GM19043 (cell line): ENCODE measurements around the gene NBEA.

ENCODE experiments used
- ATAC-seq: cut with Tn5 transposase; IDR thresholded peaks from one replicate; pipeline ENCODE4 v1.9.1; 2021; ENCODE audit warnings: low read depth; ENCODE audit not compliant: unreplicated experiment

NBEA gene

GRCh38 chr13:35694549-35695447, 752.7 kb downstream of the NBEA start:
- no peak for ATAC-seq

GRCh38 chr13:35695448-35695770, 753.3 kb downstream of the NBEA start:
- no peak for ATAC-seq

GRCh38 chr13:35697186-35697730, 755.2 kb downstream of the NBEA start:
- ATAC-seq, result no peak

- no peak for ATAC-seq
Measured at GRCh38 chr13:35698911-35699576, 757.0 kb downstream of the NBEA start.

- ATAC-seq, result no peak
Measured at GRCh38 chr13:35699825-35700510, 757.9 kb downstream of the NBEA start.

- ATAC-seq, result no peak
Measured at GRCh38 chr13:35700671-35701070, 758.6 kb downstream of the NBEA start.

GRCh38 chr13:35702316-35702715, 760.2 kb downstream of the NBEA start:
- no peak for ATAC-seq

GRCh38 chr13:35703061-35703460, 761.0 kb downstream of the NBEA start:
- no peak for ATAC-seq

- no peak for ATAC-seq
Measured at GRCh38 chr13:35704331-35704730, 762.3 kb downstream of the NBEA start.

- no peak for ATAC-seq
Measured at GRCh38 chr13:35706281-35706680, 764.2 kb downstream of the NBEA start.

- ATAC-seq, result no peak
Measured at GRCh38 chr13:35706721-35707120, 764.7 kb downstream of the NBEA start.

- ATAC-seq, result no peak
Measured at GRCh38 chr13:35711909-35712308, 769.8 kb downstream of the NBEA start.

GRCh38 chr13:35712907-35713761, 771.1 kb downstream of the NBEA start:
- ATAC-seq, result no peak

- no peak for ATAC-seq
Measured at GRCh38 chr13:35714121-35714520, 772.1 kb downstream of the NBEA start.

GRCh38 chr13:35714588-35715377, 772.7 kb downstream of the NBEA start:
- ATAC-seq, result no peak

- ATAC-seq, result no peak
Measured at GRCh38 chr13:35716186-35716585, 774.1 kb downstream of the NBEA start.

GRCh38 chr13:35716729-35717128, 774.7 kb downstream of the NBEA start:
- ATAC-seq, result no peak

- no peak for ATAC-seq
Measured at GRCh38 chr13:35718084-35718483, 776.0 kb downstream of the NBEA start.

- ATAC-seq, result no peak
Measured at GRCh38 chr13:35720290-35720689, 778.2 kb downstream of the NBEA start.
